ENCODE results near the gene KRT9. TPM values are rescaled to one million over a fixed set of nuclear protein-coding genes. Genes with fewer than 3 reads are reported as not detected.
A peak's percentile ranks its signal among the peaks of the same experiment; 100 is the strongest.
"Not testable (repeated sequence)": the region's sequence is repeated elsewhere in the genome, so short reads cannot be mapped to it uniquely, and the experiment has no call there.

KRT9 gene
- total and polyA plus RNA-seq, 2 experiments from 2014 or later: not detected

GRCh38 chr17:41579484-41580243, 7.8 kb upstream of the KRT9 start:
- TF ChIP-seq EZH2 (IDR thresholded peaks at IDR 0.05; ENCODE audit: borderline replicate concordance): no peak
- peak; percentile 63 for TF ChIP-seq CTCF (IDR thresholded peaks at IDR 0.05; ENCODE audit: poor library complexity)
- no peak overlapping the region for H2AFZ ChIP-seq
- no peaks in the 10 kb centered on the region for H3K36me3 ChIP-seq (replicated peaks; ENCODE audit: insufficient read depth, low read depth)
- no peaks in the 10 kb centered on the region for H3K27me3 ChIP-seq
- H3K4me2 ChIP-seq: peak overlapping the region; percentile 62
- no peak overlapping the region for H3K27ac ChIP-seq
- H3K9me2 ChIP-seq (replicated peaks; ENCODE audit: insufficient read depth): no peaks in the 10 kb centered on the region
- 51% methylated on average over 18 of the region's 18 CpGs for WGBS (ENCODE audit: low lambda C conversion rate, missing lambda C conversion rate)
- no peaks in the 10 kb centered on the region for H3K9me3 ChIP-seq (ENCODE audit: low read depth)
- H4K20me1 ChIP-seq (ENCODE audit: insufficient read depth, poor library complexity, severe bottlenecking): no peaks in the 10 kb centered on the region
- DNase-seq (ENCODE audit: low spot score): peak; percentile 91
- no peak overlapping the region for H3K4me3 ChIP-seq
- no peaks in the 10 kb centered on the region for H3K79me2 ChIP-seq
- no peaks in the 10 kb centered on the region for H3K4me1 ChIP-seq (ENCODE audit: insufficient read depth)

- H3K27me3 ChIP-seq: no peaks in the 10 kb centered on the region
- no peaks in the 10 kb centered on the region for H3K79me2 ChIP-seq
- no peaks in the 10 kb centered on the region for H3K36me3 ChIP-seq (replicated peaks; ENCODE audit: insufficient read depth, low read depth)
- 84% methylated on average over 5 of the region's 5 CpGs for WGBS (ENCODE audit: low lambda C conversion rate, missing lambda C conversion rate)
- H3K9me2 ChIP-seq (replicated peaks; ENCODE audit: insufficient read depth): no peaks in the 10 kb centered on the region
- H3K4me3 ChIP-seq: no peak overlapping the region
- no peaks in the 10 kb centered on the region for H3K9me3 ChIP-seq (ENCODE audit: low read depth)
- H3K4me1 ChIP-seq (ENCODE audit: insufficient read depth): no peaks in the 10 kb centered on the region
- H4K20me1 ChIP-seq (ENCODE audit: insufficient read depth, poor library complexity, severe bottlenecking): no peaks in the 10 kb centered on the region
- no peak for DNase-seq (ENCODE audit: low spot score)
- TF ChIP-seq CTCF (IDR thresholded peaks at IDR 0.05; ENCODE audit: poor library complexity) (no peak), EZH2phosphoT487 (IDR thresholded peaks at IDR 0.05; ENCODE audit: low read depth, severe bottlenecking, unreplicated experiment) (no peak), EZH2 (IDR thresholded peaks at IDR 0.05; ENCODE audit: borderline replicate concordance) (no peak)
- no peak overlapping the region for H3K27ac ChIP-seq
- no peak overlapping the region for H2AFZ ChIP-seq
- peak overlapping the region; percentile 62 for H3K4me2 ChIP-seq
Observed at GRCh38 chr17:41578971-41579370, 7.1 kb upstream of the KRT9 start.

DNA sequence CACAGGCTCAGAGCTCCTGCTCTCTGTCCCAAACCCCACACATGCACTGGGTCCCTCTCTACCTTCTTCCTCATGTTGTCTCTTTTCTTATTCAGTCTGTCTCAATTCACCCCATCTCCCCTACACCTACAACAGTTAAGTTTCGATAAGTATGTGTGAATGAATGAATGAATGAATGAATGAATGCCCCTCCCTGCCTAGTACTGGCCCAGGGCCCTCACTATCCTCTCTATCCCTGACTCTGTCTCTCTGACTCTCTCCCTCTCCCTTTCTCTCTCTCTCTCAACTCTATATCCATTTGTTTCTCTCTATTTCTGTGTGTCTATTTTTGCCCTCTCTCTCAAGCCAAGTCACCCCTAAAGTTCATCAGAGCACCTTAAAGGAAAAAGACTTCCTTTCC, 6.7 kb upstream of the KRT9 start:
- Histone ChIP-seq H3K4me1 (ENCODE audit: insufficient read depth) (no peaks in the 10 kb centered on the region), H3K79me2 (no peaks in the 10 kb centered on the region), H3K9me3 (ENCODE audit: low read depth) (no peaks in the 10 kb centered on the region), H4K20me1 (ENCODE audit: insufficient read depth, poor library complexity, severe bottlenecking) (no peaks in the 10 kb centered on the region), H2AFZ (no peak overlapping the region), H3K4me3 (no peak overlapping the region), H3K27ac (no peak overlapping the region), H3K4me2 (no peak overlapping the region), H3K9me2 (replicated peaks; ENCODE audit: insufficient read depth) (no peaks in the 10 kb centered on the region), H3K27me3 (no peaks in the 10 kb centered on the region), H3K36me3 (replicated peaks; ENCODE audit: insufficient read depth, low read depth) (no peaks in the 10 kb centered on the region)
- WGBS (ENCODE audit: low lambda C conversion rate, missing lambda C conversion rate): 73% methylated on average over 1 of the region's 1 CpG
- TF ChIP-seq EZH2 (IDR thresholded peaks at IDR 0.05; ENCODE audit: borderline replicate concordance) (no peak), CTCF (IDR thresholded peaks at IDR 0.05; ENCODE audit: poor library complexity) (no peak), EZH2phosphoT487 (IDR thresholded peaks at IDR 0.05; ENCODE audit: low read depth, severe bottlenecking, unreplicated experiment) (no peak)
- no peak for DNase-seq (ENCODE audit: low spot score)

DNA sequence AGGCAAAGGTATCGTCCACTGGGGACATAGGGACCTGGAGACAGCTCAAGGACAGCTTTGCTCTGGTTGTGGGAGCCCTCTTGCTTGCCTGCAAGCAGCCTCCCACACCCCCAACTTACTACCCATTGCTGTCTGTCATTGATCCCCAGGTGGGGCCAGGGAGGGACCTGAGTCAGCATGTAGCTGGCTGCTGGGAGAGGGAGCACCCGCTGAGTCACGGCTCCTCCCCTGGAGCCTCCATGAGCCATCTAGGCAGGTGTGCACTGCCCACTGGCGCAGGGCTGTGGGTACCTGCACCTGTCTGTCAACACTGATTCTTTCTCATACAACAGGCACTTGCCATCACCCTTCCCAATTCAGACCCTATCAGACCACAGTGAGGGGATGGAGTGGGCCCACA, 4.9 kb upstream of the KRT9 start:
- not testable (repeated sequence) for H3K79me2 ChIP-seq; H3K27me3 ChIP-seq; H3K9me2 ChIP-seq (replicated peaks; ENCODE audit: insufficient read depth); H4K20me1 ChIP-seq (ENCODE audit: insufficient read depth, poor library complexity, severe bottlenecking); DNase-seq (ENCODE audit: low spot score); H3K4me1 ChIP-seq (ENCODE audit: insufficient read depth); H2AFZ ChIP-seq; H3K4me3 ChIP-seq; H3K9me3 ChIP-seq (ENCODE audit: low read depth); H3K4me2 ChIP-seq; H3K27ac ChIP-seq; H3K36me3 ChIP-seq (replicated peaks; ENCODE audit: insufficient read depth, low read depth)
- WGBS (ENCODE audit: low lambda C conversion rate, missing lambda C conversion rate): 83% methylated on average over 4 of the region's 4 CpGs

Measured in hepatocyte (in vitro differentiated cells).